Middle frontal gyrus (tissue), 1 donor: ENCODE results near the gene CREBZF.
"Not testable (repeated sequence)": the region's sequence is repeated elsewhere in the genome, so short reads cannot be mapped to it uniquely, and the experiment has no call there.

Experiments used
- DNase-seq: peaks from one replicate; pipeline ENCODE4 v3.0.0-alpha.2; 2015; ENCODE audit warnings: low spot score; ENCODE audit errors: extremely low spot score

Gene CREBZF

GRCh38 chr11:85627332-85627997 is 37.5 kb downstream of the CREBZF start, which contains the start of gene DLG2:
Gene DLG2 (minus strand): TSS chr11:85627344.
- peak; percentile 22 for DNase-seq

GRCh38 chr11:85626496-85626895 is 38.4 kb downstream of the CREBZF start:
- no peak for DNase-seq

GRCh38 chr11:85620256-85620655 is 44.7 kb downstream of the CREBZF start:
- no peak for DNase-seq

GRCh38 chr11:85619499-85619898 is 45.4 kb downstream of the CREBZF start:
- no peak for DNase-seq

- DNase-seq: not testable (repeated sequence)
Measured at GRCh38 chr11:85611643-85612042, 53.3 kb downstream of the CREBZF start.
